Measurements from ENCODE around the gene FCRLA. TPM values are rescaled to one million over a fixed set of nuclear protein-coding genes. Genes with fewer than 3 reads are reported as not detected.

The FCRLA gene
- total RNA-seq, 1 experiment from 2014 or later = 0.20 TPM

DNA sequence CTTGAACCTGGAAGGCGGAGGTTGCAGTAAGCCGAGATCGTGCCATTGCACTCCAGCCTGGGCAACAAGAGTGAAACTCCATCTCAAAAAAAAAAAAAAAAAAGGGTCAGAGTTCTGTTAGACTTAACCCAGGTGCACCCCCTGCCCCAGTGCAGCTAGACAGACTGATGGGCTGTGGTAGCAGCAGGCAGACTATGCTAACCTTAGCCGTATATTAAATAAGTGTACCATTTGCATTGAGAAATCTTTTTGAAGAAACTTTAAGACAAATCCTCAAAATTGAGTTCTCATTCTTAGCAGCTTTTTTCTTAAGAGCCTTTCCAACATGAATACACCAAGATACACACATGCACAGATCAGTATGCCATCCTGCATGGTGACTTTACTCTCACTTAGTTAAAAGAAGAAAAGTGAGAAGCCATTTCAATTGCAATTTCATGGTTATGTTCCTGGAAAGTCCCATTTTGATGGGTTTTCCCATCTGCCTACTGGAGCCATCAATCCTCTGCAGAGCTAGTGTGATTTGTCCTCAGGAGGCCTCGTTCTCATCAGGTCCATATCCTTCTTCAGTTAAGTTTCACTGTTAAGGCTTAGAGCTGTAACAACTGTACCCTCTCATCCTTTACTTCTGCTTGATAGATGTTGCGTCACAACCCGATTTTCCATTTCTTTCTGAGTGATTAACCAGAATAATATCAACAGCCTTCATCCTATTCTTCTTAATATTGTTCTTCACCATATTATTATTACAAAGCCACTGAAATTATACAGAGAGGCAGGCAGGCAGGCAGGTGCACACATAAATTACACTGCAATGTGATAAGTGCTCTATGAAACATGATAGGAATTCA, 21.6 kb downstream of the FCRLA start:
- Histone ChIP-seq H3K4me2 (peak overlapping the region; percentile 48), H3K27ac (no peak overlapping the region; the same call in 1 of the 2 replicates), H2AFZ (no peak overlapping the region), H4K20me1 (ENCODE audit: insufficient read depth) (no peaks in the 10 kb centered on the region), H3K4me3 (no peak overlapping the region), H3K27me3 (ENCODE audit: insufficient read depth, low read depth) (no peaks in the 10 kb centered on the region), H3K79me2 (ENCODE audit: low read depth) (peaks cover 18% of the 10 kb centered on the region), H3K9me3 (ENCODE audit: insufficient read depth, low read depth) (no peaks in the 10 kb centered on the region), H3K4me1 (replicated peaks; ENCODE audit: insufficient read depth) (peaks cover 64% of the 10 kb centered on the region), H3F3A (ENCODE audit: insufficient read depth, low read depth) (peaks cover 38% of the 10 kb centered on the region), H3K9me2 (ENCODE audit: insufficient read depth) (no peaks in the 10 kb centered on the region), H3K36me3 (ENCODE audit: low read depth) (no peaks in the 10 kb centered on the region)
- CTCF ChIA-PET = no interaction called here
- no peak for TF ChIP-seq EZH2 (IDR thresholded peaks at IDR 0.05; ENCODE audit: low read depth)
- TF ChIP-seq, protein P1, sequence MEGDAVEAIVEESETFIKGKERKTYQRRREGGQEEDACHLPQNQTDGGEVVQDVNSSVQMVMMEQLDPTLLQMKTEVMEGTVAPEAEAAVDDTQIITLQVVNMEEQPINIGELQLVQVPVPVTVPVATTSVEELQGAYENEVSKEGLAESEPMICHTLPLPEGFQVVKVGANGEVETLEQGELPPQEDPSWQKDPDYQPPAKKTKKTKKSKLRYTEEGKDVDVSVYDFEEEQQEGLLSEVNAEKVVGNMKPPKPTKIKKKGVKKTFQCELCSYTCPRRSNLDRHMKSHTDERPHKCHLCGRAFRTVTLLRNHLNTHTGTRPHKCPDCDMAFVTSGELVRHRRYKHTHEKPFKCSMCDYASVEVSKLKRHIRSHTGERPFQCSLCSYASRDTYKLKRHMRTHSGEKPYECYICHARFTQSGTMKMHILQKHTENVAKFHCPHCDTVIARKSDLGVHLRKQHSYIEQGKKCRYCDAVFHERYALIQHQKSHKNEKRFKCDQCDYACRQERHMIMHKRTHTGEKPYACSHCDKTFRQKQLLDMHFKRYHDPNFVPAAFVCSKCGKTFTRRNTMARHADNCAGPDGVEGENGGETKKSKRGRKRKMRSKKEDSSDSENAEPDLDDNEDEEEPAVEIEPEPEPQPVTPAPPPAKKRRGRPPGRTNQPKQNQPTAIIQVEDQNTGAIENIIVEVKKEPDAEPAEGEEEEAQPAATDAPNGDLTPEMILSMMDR (conservative IDR thresholded peaks at IDR 0.05) = no peak
- BruUV-seq (replicated peaks) = no TSS peak
- POLR2A ChIA-PET (ENCODE audit: unreplicated experiment) = no interaction called here
- intact Hi-C loops (cut with micrococcal nuclease; ENCODE audit: unreplicated experiment) = no loop called here
- DNase-seq = no peak

DNA sequence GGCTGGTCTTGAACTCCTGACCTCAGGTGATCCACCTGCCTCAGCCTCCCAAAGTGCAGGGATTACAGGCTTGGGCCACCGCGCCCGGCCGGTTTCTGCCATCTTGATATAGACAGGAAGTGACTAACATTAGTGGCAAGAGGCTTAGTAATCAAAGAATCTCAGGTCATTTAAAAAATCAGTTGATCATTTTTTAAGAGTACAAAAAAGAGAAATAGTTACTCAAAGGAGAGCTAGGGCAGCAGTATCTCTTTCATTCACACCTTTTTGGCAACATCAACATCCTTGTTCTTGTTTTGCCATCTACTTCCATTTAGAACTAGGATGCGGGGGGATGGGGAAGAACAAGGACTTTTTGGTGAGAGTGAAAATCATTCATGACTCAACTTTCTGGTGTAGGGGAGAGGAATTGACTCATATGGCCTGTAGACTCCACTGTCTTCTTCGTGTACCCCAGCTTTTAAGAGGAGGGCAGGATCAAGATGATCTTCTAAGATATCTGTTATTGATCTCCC, 23.1 kb downstream of the FCRLA start:
- Histone ChIP-seq H3K27ac (peak overlapping the region; percentile 74), H3K36me3 (ENCODE audit: low read depth) (no peaks in the 10 kb centered on the region), H3K4me2 (peak overlapping the region; percentile 48), H3F3A (ENCODE audit: insufficient read depth, low read depth) (peaks cover 45% of the 10 kb centered on the region), H3K9me2 (ENCODE audit: insufficient read depth) (no peaks in the 10 kb centered on the region), H3K9me3 (ENCODE audit: insufficient read depth, low read depth) (no peaks in the 10 kb centered on the region), H3K79me2 (ENCODE audit: low read depth) (peaks cover 17% of the 10 kb centered on the region), H3K27me3 (ENCODE audit: insufficient read depth, low read depth) (no peaks in the 10 kb centered on the region), H2AFZ (peak overlapping the region; percentile 37), H4K20me1 (ENCODE audit: insufficient read depth) (no peaks in the 10 kb centered on the region), H3K4me1 (replicated peaks; ENCODE audit: insufficient read depth) (peaks cover 65% of the 10 kb centered on the region), H3K4me3 (no peak overlapping the region)
- peak in 1 of 2 experiments; percentile 70 for DNase-seq
- no TSS peak for BruUV-seq (replicated peaks)
- TF ChIP-seq, protein P1 (conservative IDR thresholded peaks at IDR 0.05) = no peak
- TF ChIP-seq EZH2 (IDR thresholded peaks at IDR 0.05; ENCODE audit: low read depth) = no peak
- ChIA-PET POLR2A (ENCODE audit: unreplicated experiment) (no interaction called here), CTCF (interaction anchor here (0.6 kb wide), 1 partner anchor 307 kb away, joined by 4 read pairs; no protein-coding TSS in a partner anchor)
- intact Hi-C loops (cut with micrococcal nuclease; ENCODE audit: unreplicated experiment) = no loop called here

DNA sequence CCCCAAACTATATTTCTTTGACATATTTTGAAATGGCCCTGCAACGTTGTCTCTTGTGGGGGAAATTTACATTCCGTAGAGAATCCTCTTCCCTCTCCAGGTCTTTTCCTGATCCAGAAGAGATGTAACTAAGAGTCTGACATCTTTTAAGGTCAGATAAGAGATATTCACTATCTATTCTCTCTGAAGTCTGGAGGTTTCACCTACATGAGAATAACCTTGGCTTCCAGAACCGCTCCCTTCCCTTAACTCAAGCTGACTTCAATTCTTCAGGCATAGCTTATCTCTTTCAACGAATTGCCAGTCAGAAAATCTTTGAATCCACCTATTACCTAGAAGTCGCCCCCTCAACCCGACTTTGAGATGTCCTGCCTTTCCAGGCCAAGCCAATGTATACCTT, 24.2 kb downstream of the FCRLA start:
- Histone ChIP-seq H3K36me3 (ENCODE audit: low read depth) (no peaks in the 10 kb centered on the region), H3K4me2 (peak overlapping the region; percentile 48; the same call in 1 of the 2 replicates), H2AFZ (no peak overlapping the region), H4K20me1 (ENCODE audit: insufficient read depth) (no peaks in the 10 kb centered on the region), H3K27me3 (ENCODE audit: insufficient read depth, low read depth) (no peaks in the 10 kb centered on the region), H3K4me3 (no peak overlapping the region), H3K9me2 (ENCODE audit: insufficient read depth) (no peaks in the 10 kb centered on the region), H3K4me1 (replicated peaks; ENCODE audit: insufficient read depth) (peaks cover 69% of the 10 kb centered on the region), H3K79me2 (ENCODE audit: low read depth) (peaks cover 9% of the 10 kb centered on the region), H3K9me3 (ENCODE audit: insufficient read depth, low read depth) (no peaks in the 10 kb centered on the region), H3K27ac (peak overlapping the region; percentile 74), H3F3A (ENCODE audit: insufficient read depth, low read depth) (peaks cover 51% of the 10 kb centered on the region)
- ChIA-PET CTCF (no interaction called here), POLR2A (ENCODE audit: unreplicated experiment) (no interaction called here)
- DNase-seq = no peak
- TF ChIP-seq, protein P1 (conservative IDR thresholded peaks at IDR 0.05) = no peak
- TF ChIP-seq EZH2 (IDR thresholded peaks at IDR 0.05; ENCODE audit: low read depth) = no peak
- BruUV-seq (replicated peaks) = no TSS peak
- intact Hi-C loops (cut with micrococcal nuclease; ENCODE audit: unreplicated experiment) = no loop called here

Measured in PC-9 (cell line).